Stimulated activated naive CD8-positive, alpha-beta T cell treated with anti-CD3 and anti-CD28 coated beads, Interleukin-15, Interleukin-2, amounts not matched to agents 100 U/mL and 50 U/mL, for 24 hours (primary cell): ENCODE measurements around the gene ZAP70.

Experiments used
- ATAC-seq: fragments of 150-1000 bp; cut with Tn5 transposase; one replicate; pipeline ENCODE4 v1.10.0; 2021
- DNase-seq: peaks from one replicate; pipeline ENCODE4 v3.0.0; 2021

The ZAP70 gene

GRCh38 chr2:97734061-97735051 lies 21.0 kb downstream of the ZAP70 start:
- DNase-seq (no peak), ATAC-seq (no peak)

GRCh38 chr2:97735161-97735561 lies 21.8 kb downstream of the ZAP70 start:
- DNase-seq (no peak), ATAC-seq (no peak)

- ATAC-seq (no peak), DNase-seq (no peak)
Observed at GRCh38 chr2:97736185-97736584, 22.8 kb downstream of the ZAP70 start.

DNA sequence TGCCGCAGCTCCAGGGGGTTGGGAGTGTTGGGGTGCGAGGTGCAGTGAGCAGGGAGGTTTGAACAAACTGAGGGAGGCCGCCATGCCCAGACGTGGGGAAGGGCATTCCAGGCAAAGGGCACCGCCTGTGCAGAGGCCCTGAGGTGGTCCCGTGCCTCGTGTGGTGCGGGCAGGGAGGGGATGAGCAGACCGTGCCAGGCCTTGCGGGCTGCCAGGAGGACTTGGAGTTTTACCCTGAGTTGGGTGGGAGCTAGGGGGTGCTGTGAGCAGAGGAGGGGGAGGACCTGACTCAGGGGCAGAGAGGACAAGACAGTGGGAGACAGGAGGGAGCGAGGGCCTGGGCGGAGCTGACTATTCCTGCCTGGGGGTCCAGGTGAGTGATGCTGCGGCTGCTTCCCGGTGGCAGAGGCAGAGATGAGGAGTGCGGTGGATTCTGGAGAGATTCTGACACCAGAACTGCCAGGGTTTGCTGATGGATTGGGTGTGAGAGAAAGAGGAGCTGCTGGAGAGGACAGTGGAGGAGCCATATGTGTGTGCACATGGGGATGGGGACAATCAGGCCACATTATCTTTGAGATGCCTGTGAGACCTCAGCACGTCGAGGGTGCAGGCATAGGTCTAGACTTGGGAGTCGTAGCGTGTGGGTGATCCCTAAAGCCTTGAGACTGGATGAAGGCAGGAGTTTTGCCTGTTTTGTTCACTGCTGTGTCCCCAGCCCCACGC lies 23.4 kb downstream of the ZAP70 start:
- ATAC-seq (no peak), DNase-seq (no peak)

- ATAC-seq (no peak), DNase-seq (no peak)
Observed at GRCh38 chr2:97737421-97738178, 24.2 kb downstream of the ZAP70 start.

GRCh38 chr2:97738179-97739019 lies 25.0 kb downstream of the ZAP70 start:
- ATAC-seq (no peak), DNase-seq (no peak)

- ATAC-seq = no peak
- DNase-seq = no peak
Observed at GRCh38 chr2:97739020-97739892, 25.9 kb downstream of the ZAP70 start.

- DNase-seq = no peak
- ATAC-seq = no peak
Observed at GRCh38 chr2:97739893-97740245, 26.5 kb downstream of the ZAP70 start.

GRCh38 chr2:97740590-97741182 lies 27.3 kb downstream of the ZAP70 start:
- peak; percentile 70 for DNase-seq
- ATAC-seq = no peak

DNA sequence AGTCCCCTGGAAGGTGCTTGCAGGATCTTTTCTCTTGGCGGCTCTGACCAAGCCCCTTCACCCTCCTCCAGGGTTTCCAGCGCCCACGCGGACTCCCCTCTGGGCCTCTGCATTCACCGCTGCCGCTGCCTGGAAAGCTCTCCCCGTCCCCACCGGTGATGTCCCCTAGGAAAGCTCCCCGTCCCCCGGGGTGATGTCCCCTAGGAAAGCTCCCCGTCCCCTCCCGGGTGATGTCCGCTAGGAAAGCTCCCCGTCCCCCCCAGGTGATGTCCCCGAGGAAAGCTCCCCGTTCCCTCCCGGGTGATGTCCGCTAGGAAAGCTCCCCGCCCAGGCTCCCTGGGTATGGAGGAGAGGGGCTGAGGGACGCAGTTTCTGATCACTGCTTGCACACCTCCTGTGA lies 27.9 kb downstream of the ZAP70 start:
- ATAC-seq (no peak), DNase-seq (no peak)

DNA sequence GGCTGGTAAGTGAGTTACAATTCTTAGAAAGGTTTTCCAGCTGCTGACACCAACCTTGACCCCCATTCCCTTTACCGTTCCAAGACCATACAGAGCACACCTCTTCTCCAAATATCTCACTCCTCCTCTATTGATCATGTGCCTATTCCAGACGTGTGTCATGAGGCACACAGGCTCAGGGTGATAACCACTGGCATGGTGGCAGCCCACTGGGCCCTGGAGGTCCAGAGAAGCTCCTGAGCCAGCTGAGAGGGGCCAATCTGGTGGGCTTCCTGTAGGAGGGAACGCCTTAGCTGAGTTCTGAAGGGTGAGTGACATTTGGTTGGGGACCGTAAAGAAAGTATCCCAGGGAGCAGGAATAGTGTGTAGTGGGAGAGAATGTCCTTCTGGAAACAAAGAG lies 28.3 kb downstream of the ZAP70 start:
- DNase-seq (no peak), ATAC-seq (no peak)

DNA sequence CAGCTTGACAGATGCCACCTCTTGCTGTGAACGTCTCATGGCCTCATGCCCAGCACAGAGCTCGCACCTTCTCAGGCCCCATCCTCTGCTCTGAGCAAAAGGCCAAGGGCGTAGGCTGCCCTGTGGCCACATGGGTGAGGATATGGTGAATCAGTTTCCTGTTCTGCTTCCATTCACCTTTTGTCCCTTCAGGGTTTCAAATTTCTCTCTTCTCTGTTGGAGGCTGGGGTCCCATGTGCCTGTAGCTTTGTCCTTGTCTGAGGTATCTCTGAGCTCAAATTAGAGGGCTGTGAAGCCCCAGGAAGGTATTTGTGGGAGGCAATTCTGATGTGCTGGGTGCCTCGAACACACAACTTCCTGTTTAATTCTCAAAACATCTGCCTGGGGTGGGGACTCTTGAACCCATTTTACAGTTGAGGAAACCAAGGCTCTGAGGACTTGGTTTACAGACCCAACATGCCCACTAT lies 29.0 kb downstream of the ZAP70 start:
- DNase-seq (peak; percentile 66), ATAC-seq (peak; percentile 86)

DNA sequence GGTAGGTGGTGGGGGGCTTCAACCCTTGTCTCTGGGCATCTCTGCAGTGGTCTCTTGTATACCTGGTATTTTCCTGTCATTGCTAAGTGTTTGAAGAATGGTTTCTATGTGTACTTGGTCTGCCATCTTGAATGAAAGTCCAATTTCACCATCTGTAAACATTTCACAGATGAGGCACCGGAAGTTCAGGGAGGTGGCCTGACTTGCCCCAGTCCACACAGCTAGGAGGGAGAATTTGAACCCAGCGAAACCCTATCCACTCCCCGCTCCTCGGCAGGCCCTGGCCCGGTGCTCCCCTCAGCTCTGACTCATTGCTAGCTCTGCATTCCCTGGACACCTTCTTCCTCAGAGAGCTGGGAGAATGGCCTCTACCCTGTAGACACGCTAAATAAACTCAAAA lies 30.5 kb downstream of the ZAP70 start:
- no peak for ATAC-seq
- no peak for DNase-seq

GRCh38 chr2:97745474-97746174 lies 32.2 kb downstream of the ZAP70 start:
- ATAC-seq (peak; percentile 77), DNase-seq (peak; percentile 62)

DNA sequence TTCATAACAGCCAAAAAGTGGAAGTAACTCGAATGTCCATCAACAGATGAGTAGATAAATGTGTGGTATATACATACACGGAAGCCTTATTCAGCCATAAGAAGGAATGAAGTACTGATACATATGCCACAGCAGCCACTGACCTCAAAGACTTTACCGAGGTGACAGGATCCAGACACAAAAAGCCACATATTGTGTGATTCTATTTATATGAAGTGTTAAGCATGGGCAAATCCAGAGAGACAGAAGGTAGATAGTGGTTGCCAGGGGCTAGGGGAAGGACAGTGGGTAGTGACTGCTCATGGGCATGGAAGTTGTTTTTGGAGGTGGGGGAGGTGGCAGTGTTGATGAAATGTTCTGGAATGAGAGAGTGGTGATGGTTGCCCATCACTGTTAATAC lies 33.9 kb downstream of the ZAP70 start:
- ATAC-seq = peak; percentile 3

DNA sequence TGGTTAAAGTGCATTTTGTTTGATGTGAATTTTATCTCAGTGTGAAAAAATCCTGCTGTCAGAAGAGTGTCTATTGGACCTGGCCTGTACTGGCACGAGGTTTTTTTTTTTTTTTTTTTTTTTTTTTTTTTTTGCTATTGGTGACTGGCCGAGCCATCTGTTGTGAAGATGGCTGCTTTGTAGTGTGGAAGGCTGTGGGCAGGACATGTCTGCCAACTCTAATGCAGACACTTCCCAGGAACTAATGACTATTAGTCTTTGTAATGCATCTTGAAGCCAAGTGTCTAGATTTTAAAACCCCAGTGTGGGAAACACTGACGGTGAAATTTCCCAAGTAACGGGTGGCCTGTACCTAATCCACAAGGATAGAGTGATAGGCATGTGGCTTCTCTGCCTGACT lies 34.3 kb downstream of the ZAP70 start:
- ATAC-seq (no peak), DNase-seq (no peak)

More for the DNA sequence above, 33.9 kb downstream of the ZAP70 start:
- no peak for DNase-seq

GRCh38 chr2:97749581-97749980 lies 36.2 kb downstream of the ZAP70 start:
- DNase-seq (no peak), ATAC-seq (no peak)

DNA sequence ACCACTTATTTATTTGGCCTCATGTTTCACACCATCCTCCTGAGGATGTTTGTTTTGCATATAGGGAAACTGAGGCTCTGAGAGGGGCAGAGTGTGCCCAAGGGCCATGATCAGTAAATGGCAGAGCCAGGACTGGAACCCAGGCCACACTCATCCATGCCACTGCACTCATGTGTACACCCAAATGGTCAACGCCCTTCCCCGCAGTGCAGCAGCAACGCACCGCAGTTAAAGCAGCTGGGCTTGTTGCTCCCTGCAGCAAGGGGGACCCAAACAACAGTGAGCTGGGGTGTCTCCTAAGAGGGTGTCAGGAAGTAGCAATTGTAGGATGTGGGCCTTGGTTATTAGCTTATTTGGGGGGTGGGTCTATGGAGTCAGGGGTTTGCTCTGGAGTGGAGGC lies 36.6 kb downstream of the ZAP70 start:
- DNase-seq = no peak
- ATAC-seq = no peak

DNA sequence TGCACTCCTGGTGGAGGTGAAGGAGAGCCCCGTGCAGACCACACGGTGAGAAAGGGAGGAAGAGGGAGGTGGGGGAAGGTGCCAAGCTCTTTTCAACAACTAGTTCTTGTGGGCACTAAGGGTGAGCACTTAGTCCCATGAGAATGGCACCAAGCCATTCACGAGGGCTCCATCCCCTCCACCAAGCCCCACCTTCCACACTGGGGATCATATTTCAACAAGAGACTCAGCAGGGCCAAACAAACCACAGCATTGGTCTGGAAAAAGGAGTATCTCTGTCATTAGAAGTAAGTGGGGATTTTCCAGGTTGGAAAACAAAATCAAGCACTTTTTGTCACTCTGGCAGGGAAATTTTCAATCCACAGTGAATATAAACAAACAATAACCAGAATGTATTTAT lies 38.4 kb downstream of the ZAP70 start:
- ATAC-seq (no peak), DNase-seq (no peak)
